GM21723 (cell line): Measurements from ENCODE around the gene GAST.
"Not testable (repeated sequence)": the region's sequence is repeated elsewhere in the genome, so short reads cannot be mapped to it uniquely, and the experiment has no call there.

Experiments used
- ATAC-seq: cut with Tn5 transposase; IDR thresholded peaks from one replicate; pipeline ENCODE4 v1.9.1; 2021; ENCODE audit warnings: mild to moderate bottlenecking, moderate library complexity; ENCODE audit not compliant: unreplicated experiment

The GAST gene

DNA sequence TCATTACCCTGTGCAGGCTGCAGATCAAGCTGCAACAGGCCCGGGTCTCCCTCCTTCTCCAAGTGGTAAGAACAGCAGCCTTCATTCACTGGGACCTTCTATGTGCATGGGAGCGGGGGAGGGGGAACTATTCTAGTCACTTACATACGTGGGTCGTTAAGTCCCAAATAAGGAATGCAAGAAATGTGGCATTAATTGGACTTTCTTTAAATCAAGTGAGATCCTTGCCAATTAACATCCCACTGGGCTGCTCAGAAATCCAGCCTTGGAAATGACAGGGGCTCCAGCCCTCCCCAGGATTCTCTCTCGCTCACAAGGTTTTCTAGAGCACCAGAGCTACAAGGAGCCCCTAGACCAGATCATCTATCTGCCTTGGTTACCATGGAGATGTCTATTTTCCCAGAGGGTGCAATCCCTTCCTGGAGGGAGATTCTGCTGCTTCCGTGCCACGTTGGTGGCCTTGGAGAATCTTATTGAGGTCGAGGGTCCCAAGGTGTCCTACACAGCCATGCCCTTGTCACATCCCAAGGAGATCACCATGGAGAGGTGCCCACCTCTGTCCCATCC lies 28.6 kb upstream of the GAST start:
- ATAC-seq, result no peak

DNA sequence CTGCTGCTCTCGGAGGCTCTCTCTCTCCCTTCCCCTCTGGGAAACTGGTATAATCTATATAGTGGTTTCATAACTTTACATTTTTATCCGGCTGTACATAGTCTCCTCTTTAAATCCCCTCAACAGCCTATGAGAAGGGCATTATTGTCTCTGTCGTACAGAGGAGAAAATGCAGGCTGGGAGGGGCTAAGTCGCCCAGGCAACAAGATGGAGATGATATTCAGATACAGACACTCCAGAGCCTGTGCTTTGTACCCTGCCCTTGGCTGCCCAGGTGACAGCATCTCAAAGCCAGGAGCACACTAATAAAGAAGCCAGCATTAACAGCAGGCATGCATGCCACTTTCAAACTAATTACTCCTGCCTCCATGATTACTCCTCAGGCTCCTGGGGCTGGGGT lies 28.1 kb upstream of the GAST start:
- ATAC-seq, result no peak

DNA sequence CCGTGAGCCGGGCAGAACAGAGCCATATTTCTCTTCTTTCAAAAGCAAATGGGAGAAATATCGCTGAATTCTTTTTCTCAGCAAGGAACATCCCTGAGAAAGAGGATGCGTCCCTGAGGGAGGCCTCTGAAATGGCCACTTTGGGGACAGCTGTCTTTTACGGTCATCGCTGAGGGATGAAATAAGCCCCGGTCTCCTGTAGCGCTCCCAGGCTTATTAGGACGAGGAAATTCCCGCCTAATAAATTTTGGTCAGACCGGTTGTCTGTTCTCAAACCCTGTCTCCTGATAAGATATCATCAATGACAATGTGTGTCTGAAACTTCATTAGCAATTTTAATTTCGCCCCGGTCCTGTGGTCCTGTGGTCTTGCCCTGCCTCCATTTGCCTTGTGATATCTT lies 26.4 kb upstream of the GAST start:
- ATAC-seq, result not testable (repeated sequence)

DNA sequence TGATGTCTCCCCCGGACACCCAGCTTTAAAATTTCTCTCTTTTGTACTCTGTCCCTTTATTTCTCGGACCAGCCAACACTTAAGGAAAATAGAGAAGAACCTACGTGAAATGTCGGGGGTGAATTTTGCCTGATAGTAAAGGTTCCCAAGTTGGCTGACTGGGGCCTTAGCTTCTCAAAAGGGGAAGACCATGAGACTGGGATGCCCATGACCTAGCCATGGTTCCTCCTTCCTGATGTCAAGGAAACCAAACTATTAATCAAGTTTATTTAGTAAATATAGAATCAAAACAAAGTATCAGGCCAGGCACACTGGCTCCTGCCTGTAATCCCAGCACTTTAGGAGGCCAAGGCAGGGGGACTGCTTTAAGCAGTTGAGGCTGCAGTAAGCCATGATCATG lies 25.9 kb upstream of the GAST start:
- no peak for ATAC-seq

DNA sequence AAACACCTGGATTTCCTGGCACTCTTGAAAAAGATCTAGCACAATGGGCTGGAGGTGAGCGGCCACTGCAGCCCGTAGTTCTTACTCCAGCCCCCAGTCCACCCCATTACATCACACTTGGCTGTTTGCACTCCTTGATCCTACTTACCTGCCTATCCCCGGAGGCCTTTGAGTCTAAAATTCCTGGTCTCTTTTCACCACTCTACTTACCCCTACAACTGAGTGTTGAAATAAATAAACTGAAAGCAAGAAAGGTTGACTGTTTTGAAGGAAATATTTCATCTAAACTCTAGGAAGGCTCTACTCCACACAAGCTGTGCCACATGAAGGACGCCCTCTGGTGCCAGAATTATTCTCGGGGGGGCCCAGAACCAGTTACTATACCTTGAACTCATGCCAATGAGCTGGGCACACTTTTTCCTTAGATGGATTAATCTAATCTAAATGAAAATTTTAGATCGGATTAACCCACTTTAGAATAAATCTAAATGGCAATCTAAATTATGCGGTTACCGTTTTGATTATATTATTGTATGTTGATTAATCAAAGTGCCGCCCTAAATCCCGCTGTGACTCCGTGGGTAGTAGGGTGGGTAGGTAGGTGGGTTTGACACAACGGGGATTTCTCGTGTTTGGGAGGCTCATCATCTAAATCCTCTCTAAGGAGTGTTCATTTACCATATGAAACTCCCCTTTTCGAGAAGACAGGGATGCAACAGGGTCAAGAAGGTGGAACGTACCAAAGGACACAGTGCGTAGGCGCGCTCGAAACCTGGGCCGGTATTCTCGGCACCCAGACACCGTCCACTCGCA lies 24.1 kb upstream of the GAST start:
- peak; percentile 8 for ATAC-seq

DNA sequence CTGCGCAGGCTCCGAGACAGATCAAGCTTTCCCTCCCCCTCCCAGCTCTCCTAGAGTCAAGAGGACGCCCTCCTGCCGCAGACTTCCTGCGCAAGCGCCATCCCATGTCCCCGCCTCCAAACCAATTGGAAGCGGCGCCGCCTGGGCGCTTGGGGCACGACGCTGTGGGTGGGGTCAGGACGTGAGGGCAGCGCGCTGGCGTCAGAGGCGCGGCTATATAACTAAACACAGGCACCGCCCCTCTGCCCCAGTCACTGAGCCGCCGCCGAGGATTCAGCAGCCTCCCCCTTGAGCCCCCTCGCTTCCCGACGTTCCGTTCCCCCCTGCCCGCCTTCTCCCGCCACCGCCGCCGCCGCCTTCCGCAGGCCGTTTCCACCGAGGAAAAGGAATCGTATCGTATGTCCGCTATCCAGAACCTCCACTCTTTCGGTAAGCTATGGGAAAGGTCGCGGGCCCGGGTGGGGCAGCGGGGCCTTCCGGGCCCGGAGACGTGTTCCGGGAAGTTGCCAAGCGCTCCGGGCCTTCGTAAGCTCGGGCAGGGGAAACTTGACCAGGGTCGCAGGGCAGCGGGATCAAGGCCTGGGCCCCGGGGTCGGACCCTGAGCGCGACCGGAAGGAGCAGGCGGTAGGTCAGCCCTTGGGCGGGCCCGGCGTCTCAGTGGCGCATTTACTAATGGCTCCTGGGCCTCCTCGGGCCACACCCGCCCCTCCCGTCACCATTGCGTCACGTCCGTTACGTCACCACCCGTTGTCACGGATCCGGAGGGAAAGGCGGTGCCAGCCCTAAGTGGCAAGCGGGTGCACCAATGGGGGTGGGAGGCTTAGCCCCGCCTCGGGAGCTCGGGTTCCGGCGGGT lies 23.3 kb upstream of the GAST start, which contains the start of gene EIF1:
TSS of gene EIF1 (plus strand) at position 245 of the 856 bp plus-strand sequence. CDS start at position 399, 154 bp downstream.
- ATAC-seq, result peak; percentile 70

DNA sequence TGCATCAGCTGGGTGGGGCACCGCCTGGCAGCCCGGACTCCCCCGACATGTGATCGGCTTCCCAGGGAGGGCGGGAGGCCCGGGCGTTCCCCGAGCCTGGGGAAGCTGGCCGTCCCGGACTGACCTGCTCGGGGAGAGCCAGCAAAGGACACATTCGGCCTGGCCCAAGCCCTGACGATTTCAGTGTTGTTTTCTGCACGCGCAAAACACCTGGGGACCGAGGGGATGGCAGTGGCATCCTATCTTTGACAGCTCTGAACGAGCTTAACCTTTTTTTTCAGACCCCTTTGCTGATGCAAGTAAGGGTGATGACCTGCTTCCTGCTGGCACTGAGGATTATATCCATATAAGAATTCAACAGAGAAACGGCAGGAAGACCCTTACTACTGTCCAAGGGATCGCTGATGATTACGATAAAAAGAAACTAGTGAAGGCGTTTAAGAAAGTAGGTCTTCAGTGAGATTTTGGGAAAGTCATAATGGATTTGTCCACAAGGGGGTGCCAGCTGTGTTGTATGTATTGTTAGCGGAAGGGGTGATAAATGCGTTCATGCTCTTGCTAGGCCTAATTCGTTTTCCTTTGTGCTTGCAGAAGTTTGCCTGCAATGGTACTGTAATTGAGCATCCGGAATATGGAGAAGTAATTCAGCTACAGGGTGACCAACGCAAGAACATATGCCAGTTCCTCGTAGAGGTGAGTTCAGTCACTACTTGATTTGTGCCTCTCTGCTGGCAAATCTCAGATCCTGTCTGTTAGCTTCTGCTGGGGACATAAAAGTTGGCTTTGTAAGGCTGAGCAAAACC lies 22.4 kb upstream of the GAST start:
- no peak for ATAC-seq

DNA sequence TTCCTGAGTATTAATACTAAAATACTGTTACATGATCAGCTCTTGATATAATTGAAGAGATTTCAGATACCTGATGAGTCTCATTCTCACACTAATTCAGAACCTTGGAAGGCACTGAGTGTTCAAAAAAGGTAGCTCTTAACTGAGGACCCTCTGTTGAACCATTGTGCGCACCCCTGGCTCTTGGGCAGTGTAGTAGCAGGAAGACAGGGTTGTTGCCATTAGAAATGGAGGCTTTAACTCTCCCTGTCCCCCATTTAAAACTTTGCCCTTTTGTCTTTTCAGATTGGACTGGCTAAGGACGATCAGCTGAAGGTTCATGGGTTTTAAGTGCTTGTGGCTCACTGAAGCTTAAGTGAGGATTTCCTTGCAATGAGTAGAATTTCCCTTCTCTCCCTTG lies 21.6 kb upstream of the GAST start:
- ATAC-seq, result no peak

DNA sequence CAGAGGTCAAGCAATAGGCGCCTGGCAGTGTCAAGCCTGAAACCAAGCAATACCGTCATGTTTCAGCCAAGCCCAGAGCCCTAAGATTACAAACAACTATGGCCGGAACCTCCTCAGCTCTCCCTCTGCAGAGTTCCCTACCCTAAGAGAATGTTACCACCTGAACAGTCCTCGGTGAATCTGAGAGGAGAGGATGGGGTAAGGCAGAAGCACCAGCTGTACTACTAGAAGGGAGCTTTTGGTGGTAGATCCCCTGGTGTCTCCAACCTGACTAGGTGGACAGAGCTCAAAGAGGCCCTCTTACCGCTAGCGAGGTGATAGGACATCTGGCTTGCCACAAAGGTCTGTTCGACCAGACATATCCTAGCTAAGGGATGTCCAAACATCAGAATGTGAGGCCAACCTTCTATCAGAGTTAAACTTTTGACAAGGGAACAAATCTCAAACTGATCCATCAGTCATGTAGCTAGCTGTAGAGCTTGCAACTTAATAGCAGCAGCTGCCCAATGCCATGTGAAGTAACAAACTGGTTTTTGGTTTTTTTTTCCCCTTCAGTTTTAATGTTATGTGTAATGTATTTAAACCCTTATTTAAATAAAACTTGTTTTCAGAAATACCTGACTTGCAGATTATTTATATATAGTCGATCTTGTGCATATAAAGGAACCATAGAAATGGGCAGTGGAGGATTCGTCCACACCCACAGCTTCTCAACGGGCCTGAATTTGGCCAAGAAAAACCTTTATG lies 20.9 kb upstream of the GAST start:
- ATAC-seq, result no peak

DNA sequence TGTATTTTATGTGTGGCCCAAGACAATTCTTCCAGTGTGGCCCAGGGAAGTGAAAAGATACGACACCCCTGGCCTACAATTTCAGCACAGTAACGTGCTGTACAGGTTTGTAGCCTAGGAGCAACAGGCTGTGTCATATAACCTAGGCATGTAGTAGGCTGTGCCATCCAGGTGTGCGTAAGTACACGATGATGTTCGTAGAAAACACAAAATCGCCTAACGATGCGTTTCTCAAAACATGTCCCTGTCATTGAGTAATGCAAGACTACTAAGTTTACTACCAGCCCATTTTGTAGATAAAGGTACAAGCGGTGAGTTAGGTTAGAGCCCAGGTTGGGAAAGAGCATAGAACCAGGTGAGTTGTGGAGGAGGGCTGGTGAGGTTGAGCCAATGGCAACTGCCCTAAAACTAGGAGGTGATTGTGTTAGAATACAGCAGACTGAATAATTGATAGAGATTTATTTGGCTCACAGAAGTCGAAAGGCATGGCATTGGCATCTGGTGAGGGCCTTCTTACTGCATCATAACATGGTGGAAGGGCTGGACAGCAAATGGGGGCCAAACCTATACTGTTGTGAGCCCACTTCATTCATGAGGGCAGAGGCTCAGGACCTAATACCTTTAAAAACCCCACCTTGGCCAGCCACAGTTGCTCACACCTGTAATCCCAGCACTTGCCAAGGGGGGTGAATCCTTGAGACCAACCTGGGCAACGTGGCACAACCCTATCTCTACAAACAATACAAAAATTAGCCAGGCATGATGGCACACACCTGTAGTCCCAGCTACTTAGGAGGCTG lies 19.2 kb upstream of the GAST start:
- ATAC-seq, result no peak

DNA sequence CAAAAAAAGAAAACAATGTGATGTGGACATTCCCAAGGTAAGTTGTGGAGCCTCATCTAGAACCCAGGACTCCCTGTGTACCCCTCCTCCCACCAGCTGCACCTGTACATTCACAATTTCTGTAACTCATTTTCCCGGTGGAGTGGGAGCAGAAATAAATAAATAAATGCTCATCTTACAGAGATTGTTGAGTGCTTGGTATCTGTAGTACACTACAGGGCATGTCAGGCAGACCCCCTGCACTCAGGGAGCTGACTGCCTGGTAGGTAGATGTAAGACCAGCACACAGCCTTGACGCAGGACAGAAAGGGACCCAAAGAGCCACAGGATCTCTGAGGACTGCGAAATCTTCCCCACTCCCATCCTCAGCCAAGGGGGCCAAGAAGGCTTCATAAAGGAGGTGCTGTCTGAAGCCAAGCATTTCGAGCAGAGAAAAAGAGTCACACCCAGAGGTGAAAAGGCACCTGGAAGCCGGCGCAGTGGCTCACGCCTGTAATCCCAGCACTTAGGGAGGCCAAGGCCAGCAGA lies 16.9 kb upstream of the GAST start:
- ATAC-seq, result no peak

DNA sequence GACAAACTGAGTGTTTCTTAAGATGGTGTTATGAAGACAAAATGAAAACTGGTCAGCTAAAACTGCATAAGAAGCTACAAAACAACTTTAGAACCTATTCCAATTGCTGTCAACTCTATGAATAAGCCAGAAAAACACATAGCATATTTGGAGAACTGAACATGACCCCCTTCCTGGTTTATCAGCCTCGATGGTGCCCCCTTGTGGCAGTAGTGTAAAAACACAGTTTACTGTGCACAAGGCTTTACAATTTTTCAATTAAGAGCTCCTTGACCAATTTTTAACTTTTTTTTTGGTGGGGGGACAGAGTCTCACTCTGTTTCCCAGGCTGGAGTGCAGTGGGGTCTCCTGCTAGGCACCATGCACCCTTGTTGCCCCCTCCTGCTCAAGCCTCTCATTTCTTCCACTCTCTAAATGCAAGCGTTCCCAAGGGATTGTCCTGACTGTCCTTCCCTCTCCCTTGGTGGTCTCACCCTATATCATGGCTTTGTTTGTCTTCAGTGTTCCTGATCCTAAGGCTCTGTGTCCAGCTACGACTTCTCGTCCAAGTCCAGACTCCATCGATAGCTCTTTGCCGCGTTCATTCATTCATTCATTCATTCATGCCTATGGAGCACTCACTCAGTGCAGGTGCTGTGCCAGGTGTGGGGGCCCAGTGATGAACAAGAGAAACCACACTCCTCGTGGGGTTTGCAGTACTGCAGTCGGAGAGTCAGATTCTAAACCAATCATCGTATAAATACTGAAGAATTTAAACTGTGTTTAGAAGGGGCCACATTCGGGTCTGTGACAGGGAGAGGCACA lies 16.0 kb upstream of the GAST start:
- ATAC-seq, result no peak

DNA sequence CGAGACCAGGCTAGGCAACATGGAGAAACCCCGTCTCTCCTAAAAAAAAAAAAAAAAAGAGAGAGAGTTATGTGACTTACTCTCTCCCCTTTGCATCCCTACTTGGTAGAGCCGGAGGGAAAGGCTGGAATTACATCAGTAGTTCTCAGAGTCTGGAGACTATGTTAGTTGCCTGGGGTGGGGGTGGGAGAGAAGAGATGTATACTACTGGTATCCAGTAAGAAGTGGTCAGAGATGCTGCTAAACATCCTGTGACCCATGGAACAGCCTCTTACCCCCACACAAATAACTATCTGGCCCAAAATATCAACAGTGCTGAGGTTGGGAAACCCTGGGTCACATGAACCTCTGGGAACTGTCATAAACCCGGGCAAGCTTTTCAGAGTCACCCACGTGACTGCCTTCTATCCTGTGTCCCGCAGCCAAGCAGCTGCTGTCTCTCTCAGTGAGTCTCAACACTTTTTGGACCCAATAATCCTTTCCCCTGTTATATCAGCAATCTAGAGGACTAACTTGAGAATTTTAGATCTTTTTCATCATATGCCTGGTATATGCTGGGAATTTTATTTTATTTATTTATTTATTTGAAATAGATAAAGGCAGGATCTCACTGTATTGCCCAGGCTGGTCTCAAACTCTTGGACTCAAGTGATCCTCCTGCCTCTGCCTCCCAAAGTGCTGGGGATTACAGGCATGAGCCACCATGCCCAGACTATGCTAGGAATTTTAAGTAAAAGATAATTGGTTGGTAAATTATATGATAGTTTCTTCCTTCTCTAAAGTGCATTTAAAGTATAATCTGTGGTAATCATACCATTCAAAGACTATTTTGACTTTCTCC lies 14.8 kb upstream of the GAST start:
- no peak for ATAC-seq

DNA sequence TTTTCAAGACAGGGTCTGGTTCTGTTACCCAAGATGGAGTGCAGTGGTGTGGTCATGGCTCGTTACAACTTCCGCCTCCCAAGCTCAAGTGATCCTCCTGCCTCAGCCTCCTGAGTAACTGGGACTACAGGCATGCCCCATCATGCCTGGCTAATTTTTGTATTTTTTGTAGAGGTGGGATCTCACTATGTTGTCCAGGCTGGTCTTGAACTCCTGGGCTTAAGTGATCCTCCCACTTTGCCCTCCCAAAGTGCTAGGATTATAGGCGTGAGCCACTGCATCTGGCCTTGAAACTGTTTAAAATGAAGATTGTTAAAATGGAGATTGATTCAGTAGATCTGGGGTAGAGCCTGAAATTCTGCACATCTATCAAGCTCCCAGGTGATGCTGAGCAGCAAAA lies 11.3 kb upstream of the GAST start:
- not testable (repeated sequence) for ATAC-seq

DNA sequence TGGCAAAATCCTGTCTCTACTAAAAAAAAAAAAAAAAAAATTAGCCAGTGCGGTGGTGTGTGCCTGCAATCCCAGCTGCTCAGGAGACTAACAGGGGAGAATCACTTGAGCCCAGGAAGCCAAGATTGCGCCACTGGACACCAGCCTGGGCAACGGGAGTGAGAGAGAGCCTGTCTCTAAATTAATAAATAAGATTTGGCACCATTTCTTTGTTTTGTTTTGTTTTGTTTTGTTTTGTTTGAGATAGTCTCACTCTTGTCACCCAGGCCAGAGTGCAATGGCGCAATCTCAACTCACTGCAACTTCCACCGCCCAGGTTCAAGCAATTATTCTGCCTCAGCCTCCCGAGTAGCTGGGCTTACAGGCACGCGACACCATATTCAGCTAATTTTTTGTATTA lies 9.4 kb upstream of the GAST start:
- ATAC-seq, result no peak

DNA sequence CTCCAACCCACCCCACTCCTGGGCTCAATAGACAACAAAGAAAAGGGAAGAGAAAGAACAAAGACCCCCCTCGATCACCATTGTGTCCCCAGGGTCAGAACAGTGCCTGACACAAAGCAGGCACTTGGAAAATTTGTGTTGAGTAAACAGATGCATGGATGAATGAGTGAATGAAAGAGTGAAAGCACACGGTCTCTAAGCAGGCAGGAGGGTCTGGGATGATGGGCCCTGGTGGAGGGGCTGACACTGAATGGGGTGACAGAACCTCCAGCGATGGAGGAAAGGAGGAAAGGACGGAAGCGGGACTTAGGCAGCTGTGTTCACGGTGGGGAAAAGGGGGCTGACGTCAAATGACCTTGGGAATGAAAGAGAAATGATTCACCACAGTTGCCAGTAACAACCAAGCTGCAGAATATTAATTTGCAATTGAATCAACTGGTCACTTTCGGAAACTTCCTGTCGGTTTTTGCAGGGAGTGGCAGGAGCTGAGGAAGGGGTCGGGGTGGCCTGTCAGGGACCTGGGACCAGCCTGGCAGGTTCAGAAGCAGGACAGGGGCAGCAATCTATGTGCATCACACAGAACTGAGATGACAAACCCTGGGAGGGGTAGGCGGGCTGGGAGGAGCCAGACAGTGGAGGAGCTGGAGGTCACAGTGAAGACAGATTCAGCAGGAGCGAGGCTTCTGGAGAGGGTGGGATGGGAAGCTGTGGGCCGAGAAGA lies 6.7 kb upstream of the GAST start:
- no peak for ATAC-seq
